ENCODE results near the gene RALGPS1. TPM values are rescaled to one million over a fixed set of nuclear protein-coding genes. Genes with fewer than 3 reads are reported as not detected.

The RALGPS1 gene
- total and polyA plus RNA-seq, 2 of the 13 experiments (the other 11 are each of a cell fraction or from before 2014, with no cell fraction given), result 3.7 to 6.5 TPM

DNA sequence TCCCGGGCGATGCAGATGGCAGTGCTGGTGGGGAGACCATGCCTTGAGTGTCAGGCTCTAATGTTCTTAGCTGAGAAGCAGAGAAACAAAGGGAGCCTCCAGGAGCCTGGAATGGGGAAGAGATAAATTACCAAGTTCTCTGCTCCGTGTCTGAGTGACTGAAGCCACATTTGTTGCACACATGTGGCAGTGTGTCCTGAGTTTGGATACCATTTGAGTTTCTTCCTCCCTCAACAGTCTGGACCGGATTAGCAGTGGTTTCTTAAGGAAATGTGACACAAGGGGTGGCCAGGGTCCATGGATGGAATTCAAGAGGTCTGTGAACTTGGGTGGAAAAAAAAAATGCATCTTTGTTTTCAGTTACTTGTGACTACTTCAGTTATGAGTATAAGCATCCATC is 299.3 kb downstream of the RALGPS1 start:
- no peaks in the 10 kb centered on the region for H3K36me3 ChIP-seq (replicated peaks in 1 of 2; ENCODE audit: control insufficient read depth in 1 of 2, insufficient read depth in 2 of 2, low read length in 2 of 2)
- CTCF ChIA-PET (ENCODE audit: low intra/inter-chr PET ratio, low total read pairs), result no interaction called here
- 63% methylated on average over 4 of the region's 4 CpGs for WGBS (ENCODE audit: low lambda C conversion rate)
- DNase-seq (ENCODE audit: low spot score) (no peak), ATAC-seq (no peak), FAIRE-seq (no peak)
- TF ChIP-seq HMG20B (CRISPR knock-in tag; conservative IDR thresholded peaks at IDR 0.05) (no peak), ZNF670 (CRISPR knock-in tag; IDR thresholded peaks at IDR 0.05; ENCODE audit: borderline replicate concordance) (no peak), ZNF180 (CRISPR knock-in tag; IDR thresholded peaks at IDR 0.05; ENCODE audit: borderline replicate concordance, low read depth) (no peak), ZNF768 (CRISPR knock-in tag; IDR thresholded peaks at IDR 0.05) (no peak), DMAP1 (CRISPR knock-in tag; IDR thresholded peaks at IDR 0.05) (no peak), ZNF7 (CRISPR knock-in tag; IDR thresholded peaks at IDR 0.05) (no peak), ELF3 (CRISPR knock-in tag; IDR thresholded peaks at IDR 0.05) (no peak), NFE2L2 (IDR thresholded peaks at IDR 0.05; ENCODE audit: low read length) (no peak), EEA1 (CRISPR knock-in tag; IDR thresholded peaks at IDR 0.05; ENCODE audit: borderline replicate concordance) (no peak), RFX3 (CRISPR knock-in tag; IDR thresholded peaks at IDR 0.05) (no peak), ZBTB42 (CRISPR knock-in tag; IDR thresholded peaks at IDR 0.05) (no peak), FOSL2 (CRISPR knock-in tag; IDR thresholded peaks at IDR 0.05) (no peak), ZNF468 (CRISPR knock-in tag; IDR thresholded peaks at IDR 0.05) (no peak), IRF2 (CRISPR knock-in tag; IDR thresholded peaks at IDR 0.05) (no peak), ELF1 (CRISPR knock-in tag; IDR thresholded peaks at IDR 0.05) (no peak), SALL1 (CRISPR knock-in tag; IDR thresholded peaks at IDR 0.05) (no peak), ZNF430 (CRISPR knock-in tag; IDR thresholded peaks at IDR 0.05) (no peak), JUND (CRISPR knock-in tag; IDR thresholded peaks at IDR 0.05) (no peak)
- TF ChIP-seq, protein P1, sequence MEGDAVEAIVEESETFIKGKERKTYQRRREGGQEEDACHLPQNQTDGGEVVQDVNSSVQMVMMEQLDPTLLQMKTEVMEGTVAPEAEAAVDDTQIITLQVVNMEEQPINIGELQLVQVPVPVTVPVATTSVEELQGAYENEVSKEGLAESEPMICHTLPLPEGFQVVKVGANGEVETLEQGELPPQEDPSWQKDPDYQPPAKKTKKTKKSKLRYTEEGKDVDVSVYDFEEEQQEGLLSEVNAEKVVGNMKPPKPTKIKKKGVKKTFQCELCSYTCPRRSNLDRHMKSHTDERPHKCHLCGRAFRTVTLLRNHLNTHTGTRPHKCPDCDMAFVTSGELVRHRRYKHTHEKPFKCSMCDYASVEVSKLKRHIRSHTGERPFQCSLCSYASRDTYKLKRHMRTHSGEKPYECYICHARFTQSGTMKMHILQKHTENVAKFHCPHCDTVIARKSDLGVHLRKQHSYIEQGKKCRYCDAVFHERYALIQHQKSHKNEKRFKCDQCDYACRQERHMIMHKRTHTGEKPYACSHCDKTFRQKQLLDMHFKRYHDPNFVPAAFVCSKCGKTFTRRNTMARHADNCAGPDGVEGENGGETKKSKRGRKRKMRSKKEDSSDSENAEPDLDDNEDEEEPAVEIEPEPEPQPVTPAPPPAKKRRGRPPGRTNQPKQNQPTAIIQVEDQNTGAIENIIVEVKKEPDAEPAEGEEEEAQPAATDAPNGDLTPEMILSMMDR (CRISPR knock-in tag; IDR thresholded peaks at IDR 0.05), result no peak
- TF ChIP-seq, protein P2, sequence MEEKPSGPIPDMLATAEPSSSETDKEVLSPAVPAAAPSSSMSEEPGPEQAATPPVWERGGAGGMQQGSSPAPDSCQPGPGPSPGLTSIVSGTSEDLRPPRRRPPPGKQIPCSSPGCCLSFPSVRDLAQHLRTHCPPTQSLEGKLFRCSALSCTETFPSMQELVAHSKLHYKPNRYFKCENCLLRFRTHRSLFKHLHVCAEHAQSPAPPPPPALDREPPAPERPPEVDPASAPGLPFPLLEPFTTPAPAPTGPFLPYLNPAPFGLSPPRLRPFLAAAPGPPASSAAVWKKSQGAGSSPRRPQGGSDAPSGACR (CRISPR knock-in tag; IDR thresholded peaks at IDR 0.05), result no peak
- H3K27me3 ChIP-seq (ENCODE audit: control insufficient read depth in 1 of 2, insufficient read depth in 2 of 2, low read length in 2 of 2), result peaks cover 0 to 2% of the 10 kb centered on the region in 2 experiments; a peak in 1 of 5 replicates
- no TSS peak for BruUV-seq (replicated peaks)
- no peaks in the 10 kb centered on the region for H3K9me3 ChIP-seq (ENCODE audit: low read length)
- no peak overlapping the region for H3K27ac ChIP-seq (ENCODE audit: extremely low read length, insufficient read depth, low read length)
- POLR2A ChIA-PET, result interaction anchor here (0.9 to 1.4 kb wide), 4 partner anchors 10 to 210 kb away, joined by 3 to 8 read pairs (median 4); partner anchors contain the start of genes SLC2A8 and ZNF79
- no peaks in the 10 kb centered on the region for H3K79me2 ChIP-seq (ENCODE audit: insufficient read depth, low read length)
- H2AFZ ChIP-seq (ENCODE audit: low read length), result no peak overlapping the region
- H3K4me1 ChIP-seq (ENCODE audit: insufficient read depth, low read length), result peaks cover 30% of the 10 kb centered on the region
- no peaks in the 10 kb centered on the region for H4K20me1 ChIP-seq (ENCODE audit: insufficient read depth, low read length)
- in situ Hi-C loops (cut with HindIII; ENCODE audit: extremely low pct_ligation_motif_present, low pct_unique_long_range_greater_than_20kb), result loop anchor here (5.0 kb wide), 2 partner anchors 133 to 183 kb away; partner anchors contain the start of gene SLC2A8
- no peak overlapping the region for H3K9ac ChIP-seq (ENCODE audit: insufficient read depth, low read depth, low read length)
- H3K4me3 ChIP-seq (replicated peaks in 1 of 3; ENCODE audit: insufficient read depth in 1 of 3, low read depth in 2 of 3, low read length in 3 of 3), result no peak overlapping the region
- H3K4me2 ChIP-seq (ENCODE audit: low read depth, low read length), result no peak overlapping the region
- intact Hi-C loops (cut with micrococcal nuclease; ENCODE audit: unreplicated experiment), result loop anchor here (1.0 to 5.0 kb wide), 3 partner anchors 133 to 208 kb away; partner anchors contain the start of gene ZNF79

Data from HepG2 (cell line).